ENCODE measurements around the gene CNDP2.

Gene CNDP2

GRCh38 chr18:74573053-74573452 is 76.9 kb downstream of the CNDP2 start:
- no peak for DNase-seq
